ENCODE measurements around the gene PAFAH1B1.
A peak's percentile ranks its signal among the peaks of the same experiment; 100 is the strongest.
"Not testable (repeated sequence)": the region's sequence is repeated elsewhere in the genome, so short reads cannot be mapped to it uniquely, and the experiment has no call there.

PAFAH1B1 gene

DNA sequence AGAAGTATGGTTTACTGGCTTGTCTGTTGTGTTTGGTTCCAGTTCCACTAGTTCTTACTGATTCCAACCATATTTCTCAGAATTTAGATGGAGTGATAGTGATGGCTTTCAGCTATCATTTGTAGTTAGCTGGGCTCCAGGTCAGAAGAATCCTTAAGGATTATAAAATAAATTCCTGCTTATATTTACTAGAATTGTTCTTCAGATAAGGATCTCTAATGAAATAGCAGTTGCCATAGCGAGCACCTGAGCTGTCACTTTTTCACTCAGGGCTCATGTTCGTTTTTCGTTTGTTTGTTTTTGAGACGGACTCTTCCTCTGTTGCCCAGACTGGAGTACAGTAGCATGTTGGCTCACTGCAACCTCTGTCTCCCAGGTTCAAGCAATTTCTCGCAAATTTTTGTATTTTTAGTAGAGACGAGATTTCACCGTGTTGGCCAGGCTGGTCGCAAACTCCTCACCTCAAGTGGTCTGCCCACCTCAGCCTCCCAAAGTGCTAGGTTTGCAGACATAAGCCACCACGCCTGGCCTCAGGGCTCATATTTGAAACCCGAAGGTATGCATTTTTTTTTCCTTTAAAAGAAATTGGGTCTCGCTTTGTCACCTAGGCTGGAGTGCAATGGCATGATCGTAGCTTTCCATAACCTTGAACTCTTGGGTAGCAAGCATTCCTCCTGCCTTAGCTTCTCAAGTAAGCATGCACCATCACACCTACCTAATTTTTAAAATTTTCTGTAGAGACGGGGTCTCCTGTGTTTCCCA lies 42.9 kb downstream of the PAFAH1B1 start:
- no peak for DNase-seq

DNA sequence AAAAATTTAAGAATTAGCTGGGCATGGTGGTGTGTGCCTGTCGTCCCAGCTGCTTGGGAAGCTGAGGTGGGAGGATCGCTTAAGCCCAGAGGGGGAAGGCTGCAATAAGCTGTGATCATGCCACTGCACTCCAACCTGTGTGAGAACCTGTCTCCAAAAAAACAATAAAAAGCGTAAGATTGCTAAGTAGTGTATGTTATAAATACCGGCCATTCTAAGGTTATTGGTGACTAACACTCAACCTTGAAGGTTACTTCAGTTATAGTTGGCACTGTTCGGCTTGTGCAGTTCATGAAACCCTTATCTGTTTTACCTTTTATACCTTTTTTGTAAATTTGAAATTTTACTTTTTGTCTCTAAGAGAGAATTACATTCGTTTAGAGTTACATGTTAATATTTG lies 44.0 kb downstream of the PAFAH1B1 start:
- no peak for DNase-seq

DNA sequence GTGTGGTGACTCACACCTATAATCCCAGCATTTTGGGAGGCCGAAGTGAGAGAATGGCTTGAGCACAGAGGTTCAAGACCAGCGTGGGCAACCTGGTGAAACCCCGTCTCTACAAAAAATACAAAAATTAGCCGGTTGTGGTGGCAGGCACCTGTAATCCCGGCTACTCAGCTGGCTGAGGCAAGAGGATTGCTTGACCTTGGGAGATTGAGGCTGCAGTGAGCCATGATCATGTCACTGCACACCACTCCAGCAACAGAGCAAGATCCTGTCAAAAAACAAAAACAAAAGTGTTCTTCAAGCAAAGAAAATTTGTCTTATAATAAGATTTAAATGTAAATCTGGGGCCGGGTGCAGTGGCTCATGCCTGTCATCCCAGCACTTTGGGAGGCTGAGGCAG lies 51.5 kb downstream of the PAFAH1B1 start:
- DNase-seq = no peak

DNA sequence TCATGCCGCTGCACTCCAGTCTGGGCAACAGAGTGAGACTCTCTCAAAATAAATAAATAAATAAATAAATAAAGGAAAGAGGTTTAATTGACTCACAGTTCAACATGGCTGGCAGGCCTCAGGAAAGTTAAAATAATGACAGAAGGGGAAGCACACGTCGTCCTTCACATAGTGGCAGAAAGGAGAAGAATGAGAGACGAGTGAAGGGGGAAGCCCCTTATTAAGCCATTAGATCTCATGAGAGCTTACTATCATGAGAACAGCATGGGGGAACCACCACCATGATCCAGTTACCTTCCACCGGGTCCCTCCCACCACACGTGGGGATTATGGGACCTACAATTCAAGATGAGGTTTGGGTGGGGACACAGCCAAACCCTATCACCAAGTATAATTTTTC lies 54.5 kb downstream of the PAFAH1B1 start:
- DNase-seq = no peak

DNA sequence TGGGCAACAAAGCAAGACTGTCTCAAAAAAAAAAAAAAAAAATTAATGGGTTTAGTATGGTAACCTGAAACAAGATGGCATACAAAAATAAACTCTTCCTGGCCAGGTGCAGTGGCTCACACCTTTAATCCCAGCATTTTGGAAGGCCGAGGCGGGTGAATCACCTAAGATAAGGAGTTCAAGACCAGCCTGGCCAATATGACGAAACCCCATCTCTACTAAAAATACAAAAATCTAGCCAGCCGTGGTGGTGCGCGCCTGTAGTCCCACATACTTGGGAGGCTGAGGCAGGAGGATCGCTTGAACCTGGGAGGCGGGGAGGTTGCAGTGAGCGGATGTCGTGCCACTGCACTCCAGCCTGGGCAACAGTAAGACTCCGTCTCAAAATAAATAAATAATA lies 55.7 kb downstream of the PAFAH1B1 start:
- no peak for DNase-seq

DNA sequence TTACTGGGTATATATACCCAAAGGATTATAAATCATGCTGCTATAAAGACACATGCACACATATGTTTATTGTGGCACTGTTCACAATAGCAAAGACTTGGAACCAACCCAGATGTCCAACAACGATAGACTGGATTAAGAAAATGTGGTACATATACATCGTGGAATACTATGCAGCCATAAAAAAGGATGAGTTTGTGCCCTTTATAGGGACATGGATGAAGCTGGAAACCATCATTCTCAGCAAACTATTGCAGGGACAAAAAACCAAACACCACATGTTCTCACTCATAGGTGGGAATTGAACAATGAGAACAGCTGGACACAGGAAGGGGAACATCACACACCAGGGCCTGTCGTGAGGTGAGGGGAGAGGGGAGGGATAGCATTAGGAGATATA lies 59.5 kb downstream of the PAFAH1B1 start:
- not testable (repeated sequence) for DNase-seq

DNA sequence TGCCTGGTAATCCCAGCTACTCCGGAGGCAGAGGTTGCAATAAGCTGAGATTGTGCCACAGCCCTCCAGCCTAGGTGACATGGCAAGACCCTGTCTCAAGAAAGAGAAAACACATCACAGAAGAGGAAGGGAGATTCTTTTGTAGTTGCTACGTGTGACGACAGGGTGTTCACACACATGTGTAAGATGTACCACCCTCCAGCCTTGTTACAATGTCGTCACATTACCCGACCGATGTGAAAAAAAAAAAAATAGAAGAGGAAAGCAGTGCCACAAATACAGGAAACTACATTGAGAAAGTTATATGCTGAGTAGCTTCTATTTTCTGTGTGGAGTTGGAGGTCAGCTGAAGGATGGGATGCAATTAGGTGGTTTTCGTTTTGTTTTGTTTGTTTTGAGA lies 62.1 kb downstream of the PAFAH1B1 start:
- no peak for DNase-seq

DNA sequence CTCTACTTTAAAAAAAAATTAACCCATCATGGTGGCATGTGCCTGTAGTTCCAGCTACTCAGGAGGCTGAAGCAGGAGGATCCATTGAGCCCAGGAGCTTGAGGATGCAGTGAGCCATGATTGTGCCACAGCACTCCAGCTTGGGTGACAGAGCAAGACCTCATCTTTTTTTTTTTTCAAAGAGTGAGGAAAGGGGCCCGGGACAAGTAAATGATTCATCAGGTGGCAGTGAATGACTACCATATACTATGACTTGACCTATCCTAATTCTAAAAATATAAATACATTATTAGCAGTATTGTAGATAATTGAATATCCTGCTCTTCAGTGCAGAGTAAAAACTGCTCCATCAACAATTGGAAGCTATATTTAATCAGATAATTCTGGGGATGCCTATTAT lies 62.8 kb downstream of the PAFAH1B1 start:
- no peak for DNase-seq

DNA sequence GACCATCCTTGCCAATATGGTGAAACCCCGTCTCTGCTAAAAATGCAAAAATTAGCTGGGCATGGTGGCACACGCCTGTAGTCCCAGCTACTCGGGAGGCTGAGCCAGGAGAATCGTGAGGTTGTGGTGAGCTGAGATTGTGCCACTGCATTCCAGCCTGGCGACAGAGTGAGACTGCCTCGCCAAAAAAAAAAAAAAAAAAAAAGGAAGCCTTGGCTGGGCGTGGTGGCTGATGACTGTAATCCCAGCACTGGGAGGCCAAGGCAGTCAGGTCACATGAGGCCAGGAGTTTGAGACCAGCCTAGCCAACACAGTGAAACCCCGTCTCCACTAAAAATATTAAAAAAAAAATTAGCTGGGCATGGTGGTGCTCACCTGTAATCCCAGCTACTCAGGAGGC lies 65.9 kb downstream of the PAFAH1B1 start:
- not testable (repeated sequence) for DNase-seq

DNA sequence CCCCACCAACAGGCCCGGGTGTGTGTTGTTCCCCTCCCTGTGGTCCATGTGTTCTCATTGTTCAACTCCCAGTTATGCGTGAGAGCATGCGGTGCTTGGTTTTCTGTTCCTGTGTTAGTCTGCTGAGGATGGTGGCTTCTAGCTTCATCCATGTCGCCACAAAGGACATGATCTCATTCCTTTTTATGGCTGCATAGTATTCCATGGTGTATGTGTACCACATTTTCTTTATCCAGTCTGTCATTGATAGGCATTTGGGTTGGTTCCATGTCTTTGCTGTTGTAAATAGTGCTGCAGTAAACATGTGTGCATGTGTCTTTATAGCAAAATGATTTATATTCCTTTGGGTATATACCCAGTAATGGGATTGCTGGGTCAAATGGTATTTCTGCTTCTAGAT lies 67.0 kb downstream of the PAFAH1B1 start:
- not testable (repeated sequence) for DNase-seq

DNA sequence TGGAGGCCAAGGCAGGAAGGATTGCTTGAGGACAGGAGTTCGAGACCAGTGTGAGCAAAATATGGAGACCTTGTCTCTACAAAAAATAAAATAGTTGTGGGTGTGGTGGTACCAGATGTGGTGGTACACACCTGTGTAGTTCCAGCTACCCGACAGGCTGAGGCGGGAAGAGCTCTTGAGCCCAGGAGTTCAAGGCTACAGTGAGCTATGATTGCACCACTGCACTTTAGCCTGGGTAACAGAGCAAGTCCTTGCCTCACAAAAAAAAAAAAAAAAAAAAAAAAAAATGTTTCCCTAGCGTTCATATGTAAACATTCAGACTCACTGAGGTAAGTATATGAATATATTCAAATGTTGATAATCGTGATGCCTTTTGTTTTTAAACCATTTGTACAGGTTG lies 78.6 kb downstream of the PAFAH1B1 start:
- no peak for DNase-seq

DNA sequence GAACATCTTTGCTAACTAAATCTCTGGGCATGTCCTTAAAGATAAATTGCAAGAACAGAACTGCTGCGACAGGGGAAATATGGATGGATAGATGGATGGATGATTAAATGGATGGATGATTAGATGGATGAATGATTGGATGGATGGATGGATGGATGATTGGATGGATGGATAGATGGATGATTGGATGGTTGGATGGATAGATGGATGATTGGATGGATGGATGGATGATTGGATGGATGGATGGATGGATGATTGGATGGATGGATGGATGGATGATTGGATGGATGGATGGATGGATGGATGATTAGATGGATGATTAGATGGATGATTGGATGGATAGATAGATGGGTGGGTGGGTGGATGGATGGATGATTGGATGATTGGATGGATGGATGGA lies 85.8 kb downstream of the PAFAH1B1 start:
- DNase-seq = not testable (repeated sequence)

DNA sequence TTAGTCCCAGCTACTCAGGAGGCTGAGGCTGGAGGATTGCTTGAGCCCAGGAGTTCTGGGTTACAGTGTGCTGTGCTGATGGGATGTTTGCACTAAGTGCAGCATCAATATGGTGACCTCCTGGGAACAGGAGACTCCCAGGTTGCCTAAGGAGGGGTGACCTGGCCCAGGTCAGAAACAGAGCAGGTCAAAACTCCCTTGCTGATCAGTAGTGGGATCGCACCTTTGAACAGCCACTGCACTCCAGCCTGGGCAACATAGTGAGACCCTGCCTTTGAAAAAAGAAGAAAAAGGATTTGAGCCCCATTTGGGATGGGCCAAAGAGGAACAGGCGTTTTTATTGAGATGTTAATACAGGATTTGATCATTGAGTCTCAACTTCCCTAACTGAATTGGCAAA lies 87.5 kb downstream of the PAFAH1B1 start:
- DNase-seq = no peak

DNA sequence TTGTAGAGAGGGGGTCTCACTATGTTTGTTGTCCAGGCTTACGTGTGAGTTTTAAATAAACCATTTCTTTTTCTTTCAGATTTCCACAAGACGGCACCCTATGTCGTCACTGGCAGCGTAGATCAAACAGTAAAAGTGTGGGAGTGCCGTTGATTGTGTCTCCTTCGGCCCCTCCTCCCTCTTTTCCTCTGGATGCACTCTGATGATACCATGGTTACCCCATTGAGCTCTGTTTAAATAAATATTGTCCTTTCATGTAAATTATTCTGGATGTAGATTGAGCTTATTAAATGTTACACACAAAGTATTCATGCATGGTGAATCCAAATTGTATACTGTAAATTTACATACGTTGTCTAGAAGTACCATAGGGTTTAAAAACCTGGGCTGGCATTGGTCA lies 88.2 kb downstream of the PAFAH1B1 start:
- DNase-seq = peak in 1 of 3 experiments; percentile 36

DNA sequence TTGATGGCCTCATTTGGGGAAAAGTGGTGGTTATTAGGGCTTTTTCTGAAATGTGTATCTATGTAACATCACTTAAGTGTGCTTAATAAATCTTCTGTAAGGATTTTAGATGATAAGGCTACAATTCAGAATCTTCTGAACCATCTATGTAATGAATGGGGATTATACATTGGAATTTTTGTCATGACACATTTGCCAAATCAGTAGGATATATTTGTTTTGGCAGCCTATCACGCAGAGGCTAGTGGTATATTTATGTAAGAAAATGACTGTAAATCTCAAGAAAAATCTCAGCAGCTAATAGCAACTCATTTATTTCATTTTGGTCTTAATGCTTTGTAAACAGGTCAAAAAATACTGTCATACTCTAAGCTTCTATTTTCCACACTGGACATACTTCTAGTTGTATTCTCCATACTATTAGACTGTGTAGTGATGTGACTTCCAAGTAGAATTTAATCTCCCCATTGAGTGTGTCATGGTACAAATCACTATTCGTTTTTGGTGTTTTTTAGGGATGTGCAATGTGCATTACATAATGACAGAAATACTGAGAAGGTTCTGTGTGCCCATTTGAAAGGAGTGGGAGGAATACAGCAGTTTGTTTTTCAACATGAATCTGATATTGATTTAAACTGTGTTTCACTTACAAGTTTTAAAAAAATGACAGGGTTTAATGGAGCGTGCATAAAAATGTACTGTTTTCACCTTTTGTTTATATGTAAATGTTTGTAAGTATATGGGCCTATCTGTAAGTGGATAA lies 88.9 kb downstream of the PAFAH1B1 start:
- DNase-seq = no peak

DNA sequence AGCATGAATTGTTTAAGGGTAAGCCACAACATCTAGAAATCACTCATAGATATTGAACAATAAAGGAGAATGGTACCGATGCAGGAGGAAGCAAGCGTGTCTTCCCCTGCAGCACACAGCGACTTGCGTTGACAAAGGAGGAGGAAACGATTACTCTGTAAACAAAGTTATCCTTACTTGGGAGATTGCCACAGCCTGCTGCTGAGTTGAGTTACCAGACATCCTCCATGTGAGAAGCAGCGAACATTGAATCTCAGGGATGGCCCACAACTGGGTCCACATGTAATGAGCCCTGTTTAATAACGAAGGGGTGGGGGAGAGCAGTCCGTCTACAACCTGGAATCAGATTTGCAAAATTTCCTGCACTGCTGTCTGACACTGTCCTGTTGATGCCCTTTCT lies 90.5 kb downstream of the PAFAH1B1 start:
- no peak for DNase-seq

DNA sequence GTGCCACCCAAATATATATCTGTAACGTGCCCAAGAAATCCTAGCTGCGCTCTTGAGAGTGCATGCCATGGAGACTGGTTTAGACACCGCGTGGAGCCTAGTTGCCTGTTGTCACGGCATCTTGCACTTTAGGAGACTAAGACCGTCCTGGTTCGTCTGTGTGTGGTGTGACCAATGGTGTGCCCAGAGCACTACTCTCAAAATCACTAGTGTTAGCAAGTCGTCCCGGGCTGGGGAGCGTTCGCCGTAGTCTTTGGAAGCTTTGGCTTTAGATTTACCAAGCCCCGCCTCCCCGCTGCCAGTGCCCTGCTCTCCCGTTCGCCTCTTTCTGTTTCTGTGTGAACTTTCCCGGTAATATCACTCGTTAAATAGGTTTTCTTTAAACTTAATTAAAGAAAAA lies 91.1 kb downstream of the PAFAH1B1 start:
- DNase-seq = peak in 1 of 3 experiments; percentile 6

DNA sequence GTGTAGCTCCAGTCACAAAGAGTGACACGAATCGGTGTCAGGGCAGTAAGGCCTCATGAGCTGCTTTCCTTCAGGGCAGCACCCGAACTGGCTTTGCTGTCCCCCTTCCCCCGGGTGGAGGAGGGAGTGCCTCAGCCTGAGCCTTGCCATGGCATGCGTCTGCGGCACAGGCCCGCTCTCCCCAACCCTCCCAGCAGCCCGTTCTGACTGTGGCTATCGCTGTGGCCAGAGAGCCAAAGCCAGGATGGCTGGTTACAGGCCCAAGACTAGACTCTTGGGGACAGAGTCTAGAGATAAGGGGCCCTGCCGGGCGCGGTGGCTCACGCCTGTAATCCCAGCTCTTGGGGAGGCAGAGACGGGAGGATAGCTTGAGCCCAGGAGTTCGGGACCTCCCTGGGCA lies 92.2 kb downstream of the PAFAH1B1 start:
- no peak for DNase-seq

DNA sequence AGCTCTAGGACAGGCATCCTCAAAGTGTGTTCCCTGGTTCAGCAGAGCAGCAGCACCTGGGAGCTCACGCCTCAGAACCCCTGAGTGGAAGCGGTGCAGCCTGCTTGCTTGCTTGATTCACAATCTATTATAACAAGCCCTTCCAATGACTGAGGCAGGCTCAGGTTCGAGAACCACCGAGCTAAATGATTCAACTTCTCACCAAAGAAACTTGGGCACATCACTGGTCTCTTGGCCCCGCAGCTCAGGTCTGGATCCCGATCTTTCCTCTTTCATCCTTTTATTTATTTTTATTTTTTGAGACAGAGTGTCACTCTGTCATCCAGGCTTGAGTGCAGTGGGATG lies 93.6 kb downstream of the PAFAH1B1 start:
- no peak for DNase-seq

DNA sequence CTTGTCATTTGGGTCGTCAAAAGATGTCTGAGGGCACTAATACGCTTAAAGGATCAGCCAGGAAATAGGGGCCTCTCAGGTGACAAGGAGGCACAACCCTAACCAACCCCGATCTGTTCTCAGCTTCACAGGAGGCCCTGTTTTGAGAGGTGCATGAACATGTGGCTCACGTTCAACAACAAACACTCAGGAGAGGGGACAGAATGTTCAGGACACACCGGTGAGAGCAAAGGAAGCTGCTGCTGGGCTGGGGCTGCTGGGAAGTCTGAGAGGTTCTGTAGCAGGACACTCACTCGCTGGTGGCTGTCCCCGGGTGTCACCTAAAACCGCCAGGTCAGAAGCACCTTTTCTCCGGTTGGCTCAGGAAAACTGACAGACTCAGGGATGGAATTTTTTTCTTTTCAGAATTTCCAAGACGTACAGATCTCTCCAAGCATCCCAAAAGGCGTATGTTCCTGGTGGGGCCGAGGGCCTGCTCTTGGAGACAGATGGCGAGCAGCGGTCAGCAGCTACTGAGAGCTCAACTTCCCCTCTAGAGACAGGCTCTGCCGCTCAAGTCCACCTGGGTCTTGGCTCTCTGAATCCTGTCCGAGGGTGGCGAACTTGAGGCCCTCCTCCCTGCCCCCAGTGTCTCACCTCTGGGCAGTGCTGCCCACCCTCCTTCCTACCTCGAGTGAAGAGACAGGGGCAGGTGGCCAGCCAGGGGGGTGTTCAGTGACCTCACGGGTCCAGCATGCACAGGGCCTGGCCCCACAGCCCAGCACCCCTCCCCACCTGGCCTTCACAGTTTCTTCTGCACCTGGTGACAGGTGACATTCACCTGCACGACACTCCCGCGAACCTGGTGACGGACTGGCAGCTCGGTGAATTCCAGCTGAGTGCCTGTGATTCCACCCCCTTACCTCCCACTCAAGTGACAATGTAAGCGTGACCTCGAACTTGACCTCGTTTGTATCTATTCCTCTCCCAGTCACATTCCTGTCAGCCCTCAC lies 95.2 kb downstream of the PAFAH1B1 start:
- peak; percentile 28 to 67 (median 54) for DNase-seq

DNA sequence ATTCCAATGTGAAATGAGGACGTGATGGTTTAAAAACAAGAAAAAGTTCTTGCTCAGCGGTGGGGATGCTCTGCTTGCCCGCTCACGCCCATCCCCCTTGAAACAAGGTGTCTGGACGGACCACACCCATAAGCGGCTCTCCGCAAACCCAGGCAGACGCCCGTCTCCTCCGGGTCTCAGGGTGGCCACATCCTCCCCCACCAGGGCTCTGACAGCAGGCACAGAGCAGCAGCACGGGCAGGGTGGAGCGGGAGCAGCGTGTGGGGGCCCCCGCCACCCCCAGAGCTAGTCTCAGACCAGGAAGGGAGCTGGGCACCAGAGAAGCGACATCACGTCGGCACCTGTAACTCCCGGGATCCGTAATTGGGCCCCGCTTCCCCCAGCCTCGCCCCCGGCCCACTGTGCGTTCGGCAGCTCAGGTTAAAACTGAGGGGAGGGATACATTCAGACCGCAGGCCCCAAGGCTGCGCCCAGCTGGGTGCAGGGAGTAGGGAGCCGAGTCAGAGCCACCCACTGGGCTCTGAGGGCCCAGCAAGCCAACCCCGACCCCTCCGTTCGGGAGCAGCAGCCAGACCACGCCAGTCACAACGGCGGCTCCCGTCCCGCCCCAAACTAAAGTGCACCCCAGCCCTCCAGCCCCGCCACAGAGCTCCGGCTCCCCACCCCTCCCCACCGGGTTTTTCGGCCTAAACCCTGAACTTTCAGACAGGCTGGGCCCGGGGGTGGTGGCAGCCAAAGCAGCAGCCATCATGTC lies 96.1 kb downstream of the PAFAH1B1 start:
- peak in 2 of 3 experiments; percentile 16 to 67 for DNase-seq
